Spleen (tissue), 11 donors: ENCODE data around the gene STIM1. TPM values are rescaled to one million over a fixed set of nuclear protein-coding genes. Genes with fewer than 3 reads are reported as not detected.
"Not testable (repeated sequence)": the region's sequence is repeated elsewhere in the genome, so short reads cannot be mapped to it uniquely, and the experiment has no call there.

Source experiments
- DNase-seq: peaks from one replicate; pipeline ENCODE4 v3.0.0-alpha.2; 2020
- H3K27ac ChIP-seq, 8 donors: fragments of 200-600 bp; sonication (generic) in 7 of 8; 1 replicate in 4 of 8; 2 replicates in 4 of 8; pipeline versions ENCODE4 v1.5.0 to v1.8.0; 2016 to 2021; ENCODE audit warnings: inconsistent platforms in 4 of 8, mild to moderate bottlenecking in 4 of 8, moderate library complexity in 1 of 8
- H3K27me3 ChIP-seq, 7 donors: fragments of 200-600 bp; sonication (generic) in 6 of 7; replicated peaks in 1 of 7; 1 replicate in 4 of 7; 2 replicates in 3 of 7; pipeline versions ENCODE4 v1.5.0 to v1.8.0; 2016 to 2021; ENCODE audit warnings: inconsistent platforms in 3 of 7, mild to moderate bottlenecking in 1 of 7
- H3K36me3 ChIP-seq, 6 donors: fragments of 200-600 bp; sonication (generic) in 5 of 6; 1 replicate in 4 of 6; 2 replicates in 2 of 6; pipeline versions ENCODE4 v1.5.0 to v1.8.0; 2016 to 2021; ENCODE audit warnings: inconsistent platforms in 2 of 6
- H3K4me1 ChIP-seq, 6 donors: fragments of 200-600 bp; sonication (generic) in 5 of 6; 1 replicate in 3 of 6; 2 replicates in 3 of 6; pipeline versions ENCODE4 v1.5.0 to v1.8.0; 2016 to 2021; ENCODE audit warnings: inconsistent platforms in 3 of 6
- H3K4me3 ChIP-seq, 8 donors: fragments of 200-600 bp; sonication (generic) in 7 of 8; 1 replicate in 4 of 8; 2 replicates in 4 of 8; pipeline versions ENCODE4 v1.5.0 to v1.8.0; 2016 to 2021; ENCODE audit warnings: inconsistent platforms in 4 of 8, mild to moderate bottlenecking in 4 of 8, moderate library complexity in 2 of 8
- H3K9me3 ChIP-seq, 8 donors: fragments of 200-600 bp; sonication (generic) in 7 of 8; 1 replicate in 4 of 8; 2 replicates in 4 of 8; pipeline versions ENCODE4 v1.5.0 to v1.8.0; 2016 to 2021; ENCODE audit warnings: inconsistent platforms in 4 of 8
- POLR2A ChIP-seq, 3 donors: fragments of 450-650 bp; IDR thresholded peaks; one replicate each; pipeline ENCODE4 v1.5.1; 2017; ENCODE audit warnings: antibody characterized with exemption in 3 of 3, mild to moderate bottlenecking in 1 of 3
- POLR2AphosphoS5 ChIP-seq, 3 donors: sonication (generic); formaldehyde crosslinking; IDR thresholded peaks; one replicate each; pipeline ENCODE4 v1.5.1; 2017; ENCODE audit warnings: antibody characterized with exemption in 3 of 3
- WGBS, 5 donors: extraction: QIAGEN DNeasy Blood & Tissue Kit in 3 of 5; methylation state at CpG; one replicate each; pipeline versions ENCODE4 v1.1.5 to v1.1.7; 2013 to 2018; 5-methylcytosine and 5-hydroxymethylcytosine counted together
- intact Hi-C: fragments of 100-400 bp; cut with DNase I; formaldehyde crosslinking; loops from one replicate; pipeline ENCODE4 v1.15.0; 2023; ENCODE audit warnings: low total_unique reads
- polyA plus RNA-seq, 3 donors: library from polyadenylated mRNA; stranded (reverse); fragments of 200-250 nt; gene quantifications; one replicate each; pipeline ENCODE4 v1.2.1, GENCODE V29; 2013
- total RNA-seq, 7 donors: library from RNA; depleted of rRNA in 3 of 7; stranded (reverse); fragments of >200 nt in 3 of 7; fragmentation: NEBNext Ultra II Directional in 4 of 7; extraction: Animal tissue kit (Norgen Biotek cat#: 25700) in 4 of 7; gene quantifications; one replicate each; pipeline versions ENCODE4 v1.1.0 to v1.2.1, GENCODE V29; 2016 to 2021
- TF ChIP-seq, protein P1 (sequence below), 11 experiments: fragments of 200-600 bp in 7 of 11; fragments of 450-650 bp in 4 of 11; sonication (generic) in 4 of 11; IDR thresholded peaks in 8 of 11; conservative IDR thresholded peaks in 3 of 11; 1 replicate in 7 of 11; 2 replicates in 4 of 11; pipeline versions ENCODE4 v1.4.0 to v1.8.0; 2016 to 2021; ENCODE audit warnings: antibody characterized with exemption in 11 of 11, inconsistent platforms in 4 of 11, mild to moderate bottlenecking in 1 of 11
- donor health status: healthy with polysubstance abuse.
- donor health status: DM: no; HTN: no; CAD: no; lungs with moderate emphysema.
- donor health status: DM: no; HTN: no; CAD: no.
- donor health status: Bipolar disorder and iron deficiency.
- donor health status: healthy.
- donor health status: DM: no; HTN: no; CAD: no.
- donor health status: DM: yes; HTN: yes; CAD: no.

STIM1 gene
- total and polyA plus RNA-seq, 10 donors, result 13.0 to 85.2 (median 58.0) TPM

- Histone ChIP-seq H3K27me3 (no peaks in the 10 kb centered on the region), H3K36me3 (no peaks in the 10 kb centered on the region), H3K4me3 (peak overlapping the region in 3 of 8 donors; percentile 1 to 85 (median 10)), H3K4me1 (peaks cover 55 to 93% (median 88%) of the 10 kb centered on the region in 6 donors), H3K9me3 (no peaks in the 10 kb centered on the region), H3K27ac (peak overlapping the region in 3 of 8 donors; percentile 34 to 100 (median 99))
- no peak for DNase-seq
- intact Hi-C loops, result no loop called here
- no peak for TF ChIP-seq POLR2A (IDR thresholded peaks at IDR 0.05)
- no peak for TF ChIP-seq POLR2AphosphoS5 (IDR thresholded peaks at IDR 0.05)
- TF ChIP-seq, protein P1, sequence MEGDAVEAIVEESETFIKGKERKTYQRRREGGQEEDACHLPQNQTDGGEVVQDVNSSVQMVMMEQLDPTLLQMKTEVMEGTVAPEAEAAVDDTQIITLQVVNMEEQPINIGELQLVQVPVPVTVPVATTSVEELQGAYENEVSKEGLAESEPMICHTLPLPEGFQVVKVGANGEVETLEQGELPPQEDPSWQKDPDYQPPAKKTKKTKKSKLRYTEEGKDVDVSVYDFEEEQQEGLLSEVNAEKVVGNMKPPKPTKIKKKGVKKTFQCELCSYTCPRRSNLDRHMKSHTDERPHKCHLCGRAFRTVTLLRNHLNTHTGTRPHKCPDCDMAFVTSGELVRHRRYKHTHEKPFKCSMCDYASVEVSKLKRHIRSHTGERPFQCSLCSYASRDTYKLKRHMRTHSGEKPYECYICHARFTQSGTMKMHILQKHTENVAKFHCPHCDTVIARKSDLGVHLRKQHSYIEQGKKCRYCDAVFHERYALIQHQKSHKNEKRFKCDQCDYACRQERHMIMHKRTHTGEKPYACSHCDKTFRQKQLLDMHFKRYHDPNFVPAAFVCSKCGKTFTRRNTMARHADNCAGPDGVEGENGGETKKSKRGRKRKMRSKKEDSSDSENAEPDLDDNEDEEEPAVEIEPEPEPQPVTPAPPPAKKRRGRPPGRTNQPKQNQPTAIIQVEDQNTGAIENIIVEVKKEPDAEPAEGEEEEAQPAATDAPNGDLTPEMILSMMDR (IDR thresholded peaks at IDR 0.05 in 8 of 11, conservative IDR thresholded peaks at IDR 0.05 in 3 of 11), result no peak
- 70 to 90% (median 83%) methylated on average over 2 of the region's 2 CpGs for WGBS, 5 donors
These were observed 4.9 kb downstream of the STIM1 start for GRCh38 chr11:3860375-3860774.

- intact Hi-C loops, H3K36me3 ChIP-seq, H3K27me3 ChIP-seq, H3K9me3 ChIP-seq, DNase-seq: not testable (repeated sequence)
- peaks cover 61 to 99% (median 93%) of the 10 kb centered on the region in 6 donors for H3K4me1 ChIP-seq
- peak overlapping the region in 3 of 8 donors; percentile 34 to 100 (median 99) for H3K27ac ChIP-seq
- WGBS, 5 donors, result 58 to 72% (median 71%) methylated on average over 3 to 4 of the region's 4 CpGs
- H3K4me3 ChIP-seq, result peak overlapping the region in 3 of 8 donors; percentile 1 to 85 (median 10)
These were observed 5.5 kb downstream of the STIM1 start for GRCh38 chr11:3860898-3861393.

- TF ChIP-seq POLR2A (IDR thresholded peaks at IDR 0.05) (no peak), POLR2AphosphoS5 (IDR thresholded peaks at IDR 0.05) (no peak)
- TF ChIP-seq, protein P1 (IDR thresholded peaks at IDR 0.05 in 8 of 11, conservative IDR thresholded peaks at IDR 0.05 in 3 of 11), result no peak
- 13 to 15% (median 15%) methylated on average over 1 of the region's 1 CpG for WGBS, 5 donors
- peak overlapping the region in 4 of 8 donors; percentile 6 to 100 (median 66) for H3K27ac ChIP-seq
- H3K4me1 ChIP-seq, result peaks cover 69 to 100% (median 94%) of the 10 kb centered on the region in 6 donors
- no peaks in the 10 kb centered on the region for H3K9me3 ChIP-seq
- DNase-seq, result no peak
- intact Hi-C loops, result no loop called here
- H3K36me3 ChIP-seq, result no peaks in the 10 kb centered on the region
- no peaks in the 10 kb centered on the region for H3K27me3 ChIP-seq
- H3K4me3 ChIP-seq, result peak overlapping the region in 1 of 8 donors; percentile 85
These were observed 6.2 kb downstream of the STIM1 start for GRCh38 chr11:3861683-3862082.

DNA sequence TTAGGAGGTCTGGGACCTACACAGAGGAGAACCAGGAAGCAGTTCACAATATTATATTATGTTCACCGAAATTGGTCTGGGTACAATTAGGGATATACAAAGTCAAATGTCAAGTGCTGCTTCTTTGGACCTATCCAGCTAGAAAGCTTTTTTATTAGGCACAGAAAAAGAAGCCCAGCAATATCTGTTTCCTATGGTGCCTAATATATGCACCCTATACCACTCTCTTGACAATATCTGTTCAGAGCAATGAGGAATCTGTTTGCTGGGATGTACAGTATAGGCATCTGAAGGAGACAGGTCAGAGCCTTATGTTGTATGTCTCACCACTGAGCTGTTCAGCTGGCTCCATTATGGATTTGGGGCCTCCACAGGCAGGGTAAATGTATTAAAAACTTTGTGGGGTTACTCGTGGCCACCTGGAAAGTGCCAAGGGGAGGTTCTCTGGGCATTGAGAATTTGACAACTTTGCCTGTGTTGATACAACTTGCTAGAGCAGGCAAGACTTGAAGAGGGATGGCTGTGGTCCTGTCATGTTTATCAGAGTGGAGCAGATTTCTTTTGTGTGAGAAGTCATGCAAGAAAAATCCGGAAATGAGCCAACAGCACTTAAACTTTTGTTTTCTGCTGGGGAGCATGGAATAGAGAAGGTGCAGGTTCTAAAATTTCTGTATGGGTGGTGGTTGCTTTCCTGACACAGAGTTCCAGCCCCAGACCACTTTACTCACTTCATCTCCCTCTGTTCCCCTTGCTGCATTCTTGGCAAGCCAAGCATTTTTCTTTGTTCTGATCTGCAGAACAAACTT lies 10.1 kb downstream of the STIM1 start:
- Histone ChIP-seq H3K4me3 (peak overlapping the region in 1 of 8 donors; percentile 26), H3K27ac (peak overlapping the region; percentile 4 to 89 (median 80))
- DNase-seq, result no peak

More for the DNA sequence above, 10.1 kb downstream of the STIM1 start:
- Histone ChIP-seq H3K27me3 (no peaks in the 10 kb centered on the region), H3K9me3 (no peaks in the 10 kb centered on the region), H3K4me1 (peaks cover 52 to 100% (median 78%) of the 10 kb centered on the region in 6 donors), H3K36me3 (no peaks in the 10 kb centered on the region)
- 26 to 33% (median 27%) methylated on average over 3 of the region's 3 CpGs for WGBS, 5 donors
- no peak for TF ChIP-seq POLR2A (IDR thresholded peaks at IDR 0.05)
- TF ChIP-seq, protein P1 (IDR thresholded peaks at IDR 0.05 in 8 of 11, conservative IDR thresholded peaks at IDR 0.05 in 3 of 11), result no peak
- TF ChIP-seq POLR2AphosphoS5 (IDR thresholded peaks at IDR 0.05), result no peak
- intact Hi-C loops, result no loop called here
